Right hindlimb (tissue), 1 donor: ENCODE results near the gene LCA5.
"Not testable (repeated sequence)": the region's sequence is repeated elsewhere in the genome, so short reads cannot be mapped to it uniquely, and the experiment has no call there.

Source experiments
- DNase-seq: peaks from one replicate; pipeline ENCODE4 v3.0.0-alpha.2; 2018

Gene LCA5

GRCh38 chr6:79463621-79464050 is 73.6 kb downstream of the LCA5 start:
- DNase-seq: no peak

DNA sequence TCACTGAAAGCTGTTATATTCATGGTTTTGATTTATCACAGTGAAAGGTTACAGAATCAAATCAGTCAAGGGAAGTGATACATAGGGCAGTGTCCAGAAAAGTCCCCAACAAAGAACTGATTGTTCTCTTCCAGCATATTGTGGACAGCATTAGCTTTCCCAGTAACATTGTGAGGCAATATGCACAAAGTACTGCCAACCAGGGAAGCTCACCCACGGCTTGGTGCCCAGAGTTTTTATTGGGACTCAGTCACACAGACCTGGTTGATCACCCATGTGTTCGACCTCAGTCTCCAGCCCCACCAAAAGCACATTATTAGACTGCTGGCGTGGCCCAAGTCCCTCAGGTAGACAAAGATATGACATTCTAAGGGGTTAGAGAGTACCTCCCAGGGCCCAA is 76.0 kb downstream of the LCA5 start:
- DNase-seq: no peak

DNA sequence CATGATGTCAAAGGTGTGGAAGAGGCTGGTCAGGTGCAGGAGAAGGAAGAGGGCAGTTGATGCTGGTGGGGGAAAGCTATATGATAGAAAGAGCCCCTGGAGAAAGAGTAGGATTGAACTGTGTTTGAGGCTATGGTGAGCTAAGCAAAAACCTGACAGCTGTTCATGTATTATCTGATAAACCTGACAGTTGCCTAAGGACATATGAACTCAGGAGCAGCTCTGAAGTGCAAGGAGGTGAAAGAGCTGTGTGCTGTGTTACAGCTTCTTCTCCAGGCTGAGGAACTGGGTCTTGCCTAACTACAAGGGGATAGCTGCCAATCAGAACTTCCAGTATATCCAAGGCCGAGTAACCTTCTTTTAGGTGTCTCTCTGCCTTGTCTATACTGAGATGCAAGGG is 81.8 kb downstream of the LCA5 start:
- DNase-seq: no peak

DNA sequence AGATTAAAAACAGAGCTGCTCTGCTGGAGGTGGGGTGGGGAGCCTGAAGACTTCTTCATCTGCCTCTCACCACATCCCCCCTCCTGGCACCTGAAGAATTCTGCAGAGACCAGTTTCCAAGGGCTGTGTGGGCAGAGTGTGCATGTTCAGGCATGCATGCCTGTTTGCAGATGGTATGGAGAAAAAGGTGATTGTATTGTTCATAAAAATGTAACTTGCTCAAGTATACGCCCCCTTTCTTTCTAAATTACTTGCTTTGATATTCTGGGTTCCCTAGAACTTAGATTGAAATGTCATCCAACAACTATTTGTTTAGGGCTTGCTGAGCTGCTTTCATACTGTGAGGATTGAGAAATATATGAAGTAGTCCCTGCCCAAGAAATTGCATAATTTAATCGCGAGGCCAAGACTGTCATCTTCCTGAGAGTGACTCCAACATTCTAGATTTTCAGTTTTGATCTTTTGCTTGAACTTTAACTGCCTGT is 83.6 kb downstream of the LCA5 start:
- no peak for DNase-seq

- DNase-seq: no peak
These were observed 86.2 kb downstream of the LCA5 start for GRCh38 chr6:79450984-79451383.

DNA sequence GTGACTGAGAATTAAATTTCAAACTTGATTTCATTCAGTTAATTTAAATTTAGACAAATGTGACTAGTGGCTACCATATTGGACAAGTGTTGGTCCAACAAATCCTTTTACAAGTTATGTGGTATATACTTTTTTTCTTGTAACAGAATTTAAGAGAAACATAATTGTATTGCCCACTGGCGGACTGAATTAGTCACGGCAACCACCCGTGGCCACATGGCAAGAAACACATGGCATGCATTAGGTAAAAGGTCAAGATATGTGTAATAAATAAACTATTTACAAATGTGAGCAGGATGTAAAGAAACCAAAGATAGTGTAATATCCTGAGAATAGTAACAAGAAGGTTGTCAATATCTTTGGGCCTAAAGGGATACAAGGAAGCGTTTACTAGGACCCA is 91.2 kb downstream of the LCA5 start:
- DNase-seq: no peak

DNA sequence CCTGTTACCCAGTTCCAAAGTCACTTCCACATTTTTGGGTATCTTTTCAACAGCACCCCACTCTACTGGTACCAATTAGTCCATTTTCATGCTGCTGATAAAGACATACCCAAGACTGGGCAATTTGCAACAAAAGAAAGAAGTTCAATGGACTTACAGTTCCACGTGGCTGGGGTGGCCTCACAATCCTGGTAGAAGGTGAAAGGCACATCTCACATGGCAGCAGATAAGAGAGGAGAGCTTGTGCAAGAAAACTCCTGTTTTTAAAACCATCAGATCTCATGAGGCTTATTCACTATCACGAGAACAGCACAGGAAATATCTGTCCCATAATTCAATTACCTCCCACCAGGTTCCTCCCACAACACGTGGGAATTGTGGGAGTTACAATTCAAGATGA is 93.4 kb downstream of the LCA5 start:
- not testable (repeated sequence) for DNase-seq

DNA sequence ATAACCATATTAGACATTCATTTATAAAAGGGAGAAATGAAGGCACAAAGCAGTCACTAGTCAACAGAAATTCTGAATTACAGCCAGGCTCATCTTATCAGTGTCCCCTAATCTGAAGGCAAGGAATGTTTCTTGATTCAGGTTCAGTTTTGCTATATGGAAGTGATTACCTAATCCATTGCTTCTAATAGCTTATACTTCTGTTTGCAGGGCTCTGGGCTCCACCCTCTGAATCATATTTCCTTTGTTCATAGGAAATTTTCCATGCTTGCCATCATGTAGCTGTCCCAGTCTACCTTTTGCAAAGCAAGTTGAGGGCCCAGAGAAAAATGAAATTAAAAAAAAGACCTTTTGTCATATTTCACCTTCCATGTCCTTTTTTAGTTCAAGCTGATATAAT is 96.0 kb downstream of the LCA5 start:
- DNase-seq: no peak

GRCh38 chr6:79440598-79440997 is 96.6 kb downstream of the LCA5 start:
- DNase-seq: no peak

- DNase-seq: peak; percentile 89
These were observed 99.2 kb downstream of the LCA5 start for GRCh38 chr6:79438030-79438429.

- DNase-seq: no peak
These were observed 101.0 kb downstream of the LCA5 start for GRCh38 chr6:79436241-79436640.

GRCh38 chr6:79435746-79436145 is 101.5 kb downstream of the LCA5 start:
- no peak for DNase-seq
